Myocyte (in vitro differentiated cells): ENCODE results near the gene WHAMM. TPM values are rescaled to one million over a fixed set of nuclear protein-coding genes. Genes with fewer than 3 reads are reported as not detected.
"Not testable (repeated sequence)": the region's sequence is repeated elsewhere in the genome, so short reads cannot be mapped to it uniquely, and the experiment has no call there.

Experiments
- DNase-seq: peaks from one replicate; pipeline ENCODE4 v3.0.0-alpha.2; 2012; ENCODE audit warnings: low read depth
- total RNA-seq: library from RNA; depleted of rRNA; stranded (reverse); fragments of >200 nt; gene quantifications from 2 replicates; pipeline ENCODE4 v1.2.3, GENCODE V29; 2014

WHAMM gene
- total RNA-seq, 1 donor from 2014 or later = 8.0 TPM

DNA sequence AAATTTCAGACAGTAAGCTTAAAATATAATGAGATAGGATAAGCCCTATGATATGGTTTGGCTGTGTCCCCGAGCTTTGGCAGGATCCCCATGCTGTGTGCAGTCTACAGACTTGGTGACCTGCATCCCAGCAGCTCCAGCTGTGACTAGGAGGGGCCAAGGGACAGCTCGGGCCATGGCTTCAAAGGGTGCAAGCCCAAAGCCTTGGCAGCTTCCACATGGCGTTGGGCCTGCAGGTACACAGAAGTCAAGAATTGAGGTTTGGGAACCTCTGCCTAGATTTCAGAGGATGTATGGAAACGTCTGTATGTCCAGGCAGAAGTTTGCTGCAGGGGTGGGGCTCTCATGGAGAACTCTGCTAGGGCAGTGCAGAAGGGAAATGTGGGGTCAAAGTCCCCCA lies 56.2 kb downstream of the WHAMM start:
- not testable (repeated sequence) for DNase-seq

DNA sequence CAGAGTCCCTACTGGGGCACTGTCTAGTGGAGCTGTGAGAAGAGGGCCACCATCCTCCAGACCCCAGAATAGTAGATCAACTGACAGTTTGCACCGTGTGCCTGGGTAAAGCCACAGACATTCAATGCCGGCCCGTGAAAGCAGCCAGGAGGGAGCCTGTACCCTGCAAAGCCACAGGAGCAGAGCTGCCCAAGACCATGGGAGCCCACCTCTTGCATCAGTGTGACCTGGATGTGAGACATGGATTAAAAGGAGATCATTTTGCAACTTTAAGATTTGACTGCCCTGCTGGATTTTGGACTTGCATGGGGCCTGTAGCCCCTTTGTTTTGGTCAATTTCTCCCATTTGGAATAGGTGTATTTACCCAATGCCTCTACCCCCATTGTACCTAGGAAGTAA lies 56.6 kb downstream of the WHAMM start:
- not testable (repeated sequence) for DNase-seq

DNA sequence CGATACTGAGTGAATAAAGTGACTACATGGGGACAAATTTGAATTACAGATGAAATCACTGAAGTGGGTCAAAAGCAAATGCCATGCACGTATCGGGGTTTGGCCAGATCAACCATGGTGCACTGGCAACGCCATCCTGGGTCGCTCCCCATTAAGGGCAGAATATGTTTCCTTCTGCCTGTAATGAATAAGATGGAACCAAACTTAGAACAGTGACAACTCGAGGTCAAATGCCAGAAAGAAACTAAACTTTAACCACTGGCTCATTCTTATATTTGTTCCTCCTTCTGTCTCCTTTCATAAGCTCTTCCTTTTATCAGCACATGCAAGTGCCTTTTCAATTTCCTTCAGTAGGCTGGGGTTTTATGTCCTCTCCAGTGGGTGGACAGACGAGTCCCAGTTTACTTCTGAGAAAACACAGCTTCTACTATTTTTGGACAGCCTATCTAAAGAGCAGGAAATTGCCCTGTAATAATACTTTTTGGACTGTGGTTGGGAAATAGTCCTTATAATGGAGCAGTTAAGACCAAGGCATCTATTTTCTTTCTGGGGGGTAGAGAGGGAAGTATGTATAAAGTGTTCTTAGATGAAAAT lies 61.4 kb downstream of the WHAMM start:
- DNase-seq = no peak

DNA sequence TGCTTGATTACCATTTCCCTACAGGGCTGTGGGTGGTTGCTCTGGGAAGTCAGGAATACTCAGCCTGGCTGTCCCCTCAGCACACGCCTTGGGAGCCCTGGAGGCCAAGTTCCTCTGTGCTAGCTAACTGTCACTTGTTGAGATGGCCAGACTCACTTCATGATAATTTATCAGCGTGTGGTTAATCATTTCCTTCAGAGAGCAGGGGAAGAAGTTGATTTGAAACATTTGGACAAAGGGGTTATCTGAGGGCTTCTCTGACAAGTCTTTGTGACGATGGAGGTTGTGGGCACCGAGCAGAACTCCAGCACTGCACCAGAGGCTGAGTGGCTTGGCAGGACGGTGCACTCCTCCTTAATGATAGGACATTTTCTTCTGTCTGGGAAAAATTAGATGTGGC lies 61.9 kb downstream of the WHAMM start:
- no peak for DNase-seq

DNA sequence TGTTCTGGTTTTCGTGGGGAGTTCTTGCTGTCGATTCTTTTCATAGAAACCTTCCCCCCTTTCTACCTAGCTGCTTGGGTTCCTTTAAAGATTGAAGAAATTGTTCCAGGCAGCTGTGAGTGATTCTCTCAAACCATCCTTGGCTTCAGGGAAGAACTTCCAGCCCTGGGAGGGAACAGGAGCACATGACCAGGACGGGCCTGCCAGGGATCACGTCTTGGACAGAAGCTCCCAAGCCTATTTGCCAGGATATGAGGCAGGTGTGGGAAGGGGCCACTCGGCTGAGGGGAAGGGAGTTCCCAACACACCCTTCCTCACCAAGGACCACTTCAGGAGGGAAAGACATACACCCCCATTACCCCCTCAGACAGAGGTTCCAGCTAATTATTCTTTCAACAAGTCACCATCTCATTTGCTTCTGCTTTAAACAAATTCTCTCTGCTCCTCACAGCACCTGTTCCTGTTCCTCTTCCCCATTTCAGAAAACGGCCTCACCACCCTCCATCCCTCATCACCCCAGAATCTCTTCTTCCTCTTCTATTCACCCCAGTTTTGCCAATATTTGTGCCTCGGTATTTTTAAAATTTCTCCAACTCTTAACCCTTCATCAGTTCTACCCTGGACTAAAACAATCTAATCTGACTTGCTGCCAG lies 62.5 kb downstream of the WHAMM start:
- DNase-seq = no peak

DNA sequence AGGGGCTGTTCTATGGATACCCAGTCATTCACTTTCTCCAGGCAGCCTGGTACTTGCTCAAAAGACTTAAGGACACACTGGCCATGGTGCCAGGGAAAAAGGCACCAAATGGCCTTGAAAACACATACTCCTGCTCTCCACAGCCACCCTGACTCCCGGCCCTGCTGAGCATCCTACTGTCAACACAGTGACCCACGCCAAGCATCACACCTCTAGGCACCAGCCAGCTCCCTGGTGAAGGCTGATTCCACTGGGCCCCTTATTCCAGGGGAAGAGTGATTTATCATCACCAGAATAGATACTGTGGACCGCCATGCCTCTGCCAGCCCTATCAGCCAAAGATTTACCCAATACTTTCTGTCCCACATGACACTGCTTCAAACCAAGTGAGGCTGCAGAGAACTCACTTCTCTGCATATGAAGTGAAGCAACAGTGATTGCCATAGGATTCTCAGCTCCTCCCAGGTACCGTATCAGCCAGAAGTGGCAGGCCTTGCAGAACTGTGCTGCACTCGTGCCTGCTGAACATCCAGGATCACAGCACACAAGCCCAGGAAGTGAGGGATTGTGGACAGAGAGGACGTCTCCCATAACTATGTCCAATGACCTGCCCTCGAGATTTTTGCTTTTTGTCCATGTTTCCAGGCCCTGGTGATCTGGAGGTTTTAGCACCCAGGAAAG lies 63.7 kb downstream of the WHAMM start:
- DNase-seq = no peak

DNA sequence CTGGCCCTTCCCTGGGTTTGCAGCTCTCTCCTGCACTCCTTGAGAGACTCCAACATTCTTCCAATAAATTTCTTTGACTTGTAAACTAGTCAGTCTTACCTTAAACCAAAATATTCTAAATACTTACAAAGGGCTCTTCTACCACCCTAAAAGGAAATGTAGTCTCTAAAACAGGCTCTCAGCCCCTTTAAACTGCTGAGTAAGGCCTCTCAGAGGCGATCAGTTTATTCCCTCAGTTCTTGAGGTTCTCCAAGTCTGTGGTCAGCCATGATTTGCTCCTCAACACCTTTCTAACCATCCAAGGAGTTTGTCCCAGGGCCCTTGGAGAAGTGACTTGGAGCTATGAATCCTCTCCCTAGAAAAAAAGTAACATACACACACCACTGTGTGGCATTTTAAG lies 64.8 kb downstream of the WHAMM start:
- no peak for DNase-seq

DNA sequence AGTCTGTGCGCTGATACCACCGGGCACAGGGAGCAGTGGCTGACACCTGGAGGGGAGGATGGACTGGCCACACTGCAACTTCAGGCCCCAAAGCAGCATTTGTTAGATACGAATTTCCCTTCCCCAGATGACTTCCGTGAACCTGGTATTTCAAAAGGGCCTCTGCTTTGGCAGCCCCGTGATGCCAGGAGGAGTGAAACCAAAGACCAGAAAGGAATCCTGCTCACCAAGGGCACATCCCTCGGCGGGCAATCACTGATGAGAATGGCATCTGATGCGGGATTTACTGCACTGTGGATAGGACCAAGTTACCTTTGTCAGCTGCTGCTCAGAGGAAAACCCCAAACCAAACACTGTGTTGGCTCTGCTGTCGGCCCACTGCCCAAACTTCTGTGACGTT lies 65.5 kb downstream of the WHAMM start:
- DNase-seq = no peak

DNA sequence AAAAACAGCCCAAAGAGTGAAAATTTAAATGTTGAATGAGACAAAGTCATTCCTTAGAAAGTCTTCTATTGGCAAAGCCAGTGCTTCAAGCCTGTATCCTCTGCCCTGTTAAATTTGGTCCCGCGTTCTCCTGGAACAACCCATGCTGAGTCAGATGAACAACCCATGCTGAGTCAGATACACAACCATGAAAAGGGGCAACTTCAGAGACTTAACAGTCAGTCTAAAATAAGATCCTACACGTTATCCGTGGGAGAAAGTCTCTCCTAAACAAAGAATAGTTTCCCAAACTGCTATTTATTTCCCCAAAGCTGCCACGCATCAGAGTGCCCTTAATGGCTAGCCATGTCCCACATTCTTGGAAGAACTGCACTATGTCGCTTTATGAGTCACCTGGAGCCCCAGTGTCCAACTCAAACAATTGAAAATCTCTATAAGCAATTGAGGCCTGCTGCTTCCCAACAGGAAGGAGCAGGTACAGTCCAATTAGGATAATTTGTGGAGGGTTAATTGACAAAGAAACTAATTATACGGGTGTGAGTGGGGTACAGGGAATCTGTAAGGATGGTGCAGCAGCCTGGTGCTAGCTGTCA lies 66.1 kb downstream of the WHAMM start:
- DNase-seq = peak; percentile 50

DNA sequence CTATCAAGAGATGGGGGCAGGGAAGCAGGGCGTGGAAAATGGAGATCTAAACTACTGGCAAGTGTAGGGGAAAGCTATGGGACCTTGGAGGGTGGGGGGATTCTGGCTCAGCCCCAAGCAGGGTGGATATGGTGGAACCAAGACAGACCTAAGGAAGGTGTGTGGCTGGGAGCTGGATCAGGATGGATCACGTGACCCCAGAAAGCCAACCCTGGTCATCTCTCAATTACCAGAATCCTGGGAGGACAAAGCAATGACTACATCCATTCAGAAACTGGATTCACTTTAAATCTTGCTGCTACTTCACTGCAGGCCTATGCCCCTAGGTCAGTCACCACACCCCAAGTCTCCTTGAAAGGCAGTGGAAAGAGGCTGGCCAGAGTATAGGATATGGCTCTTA lies 68.4 kb downstream of the WHAMM start:
- no peak for DNase-seq

DNA sequence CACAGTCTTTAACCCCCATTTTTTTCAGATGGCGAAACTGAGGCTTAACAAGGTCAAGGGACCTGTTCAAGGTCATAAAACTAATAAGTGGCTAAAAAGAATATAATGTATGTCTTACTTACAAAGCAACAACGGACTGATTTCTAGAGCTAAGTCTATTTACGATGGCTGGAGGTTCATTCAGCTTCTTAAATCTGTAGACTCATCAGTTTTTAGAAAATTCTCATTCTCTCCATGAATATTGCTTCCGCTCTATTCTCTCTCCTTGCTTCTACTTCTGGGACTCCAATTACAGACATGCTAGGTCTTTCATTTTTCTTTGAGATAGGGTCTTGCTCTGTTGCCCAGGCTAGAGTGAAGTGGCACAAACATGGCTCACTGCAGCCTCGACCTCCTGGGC lies 68.9 kb downstream of the WHAMM start:
- no peak for DNase-seq

DNA sequence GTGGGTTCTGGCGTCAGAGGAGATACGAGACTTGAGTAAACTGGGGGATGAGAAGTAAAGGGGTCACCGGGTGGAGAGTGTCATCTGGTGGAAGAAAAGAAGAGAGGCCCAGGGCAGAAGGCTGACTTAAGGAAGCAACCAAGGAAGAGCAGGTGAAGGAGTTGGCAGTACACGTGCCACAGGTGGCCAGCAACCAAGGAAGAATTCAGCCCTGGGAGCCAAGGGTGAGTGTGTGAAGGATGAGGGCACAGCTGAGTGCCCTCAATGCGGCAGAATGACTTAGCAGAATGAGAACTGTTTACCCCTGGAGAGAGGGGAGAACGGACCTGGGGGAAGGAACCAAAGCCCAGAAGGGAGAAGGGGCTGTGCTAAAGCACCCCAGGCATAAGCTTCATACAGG lies 71.3 kb downstream of the WHAMM start:
- no peak for DNase-seq

DNA sequence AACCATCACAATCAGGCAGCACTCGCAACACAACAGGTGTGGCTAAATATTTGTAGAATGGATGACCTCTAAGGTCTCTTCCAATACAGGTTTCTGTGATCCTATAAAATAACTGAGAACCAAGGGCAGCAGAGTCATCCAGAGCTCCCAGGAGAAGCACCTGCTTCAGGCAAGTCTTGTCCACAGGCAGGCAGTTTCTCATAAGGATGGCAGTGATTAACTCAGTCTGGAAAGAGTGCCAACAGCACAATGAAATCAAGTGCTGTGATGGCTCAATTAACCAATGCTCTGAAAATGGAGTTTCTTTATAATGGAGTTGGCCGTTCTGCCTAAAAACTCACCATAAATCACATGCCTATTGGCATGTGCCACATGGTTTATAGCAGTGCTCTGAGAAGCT lies 72.3 kb downstream of the WHAMM start:
- no peak for DNase-seq

DNA sequence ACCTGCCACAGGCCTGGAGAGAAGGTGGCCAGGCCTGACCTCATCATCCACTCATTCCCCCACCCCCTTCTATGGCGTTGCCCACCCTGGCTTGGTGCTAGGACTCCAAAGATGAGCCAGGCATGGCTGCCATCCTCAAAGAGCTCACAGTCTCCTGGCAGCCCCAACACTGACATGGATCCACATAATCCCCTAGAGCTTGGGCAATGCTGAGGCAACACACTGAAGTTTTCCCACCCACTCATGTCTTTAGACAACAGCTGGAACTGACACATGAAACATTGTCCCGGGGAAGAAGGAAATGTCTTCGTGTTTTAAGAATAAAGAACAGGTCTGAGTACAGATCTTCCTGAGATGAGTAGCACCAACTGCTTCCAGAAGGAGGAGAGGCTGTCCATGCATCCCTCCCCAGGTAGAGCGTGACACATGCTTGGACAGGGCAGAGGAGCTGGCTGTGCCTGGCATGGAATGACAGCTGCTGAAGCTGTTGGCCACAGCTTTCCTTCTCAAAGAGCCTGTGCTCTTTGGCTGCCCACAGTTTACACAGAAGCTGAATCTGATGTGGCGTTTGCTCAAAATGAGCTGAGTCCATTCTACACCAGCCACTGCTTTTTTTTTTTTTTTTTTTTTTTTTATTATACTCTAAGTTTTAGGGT lies 73.0 kb downstream of the WHAMM start:
- DNase-seq = peak; percentile 71

Other genes starting within 250 kb of the WHAMM start
- 2.6 and 3.7 TPM in 2 replicates for gene CPEB1, start 162.3 kb upstream of the WHAMM start, total RNA-seq
- gene AP3B2, start 99.8 kb upstream of the WHAMM start, total RNA-seq = not detected in 2 replicates
- 0.52 and 2.7 TPM in 2 replicates for gene FSD2, start 3.6 kb upstream of the WHAMM start, total RNA-seq
- 18.8 and 25.4 TPM in 2 replicates for gene HOMER2, start 143.1 kb downstream of the WHAMM start, total RNA-seq
- 17.1 and 24.8 TPM in 2 replicates for gene RAMAC, start 176.6 kb downstream of the WHAMM start, total RNA-seq
- 16.4 and 19.6 TPM in 2 replicates for gene C15orf40, start 202.0 kb downstream of the WHAMM start, total RNA-seq